Right lobe of liver (tissue), 6 donors: Measurements from ENCODE around the gene SMC4. TPM values are rescaled to one million over a fixed set of nuclear protein-coding genes. Genes with fewer than 3 reads are reported as not detected.

Experiments
- ATAC-seq, 4 donors: fragments of 200-7000 bp; cut with Tn5 transposase; one replicate each; pipeline ENCODE4 v1.9.1; 2020; ENCODE audit warnings: mild to moderate bottlenecking in 4 of 4, moderate library complexity in 4 of 4
- DNase-seq, 3 donors: peaks; one replicate each; pipeline ENCODE4 v3.0.0-alpha.2; 2020
- H3K27ac ChIP-seq, 3 donors: fragments of 200-600 bp; one replicate each; pipeline ENCODE4 v1.8.0; 2022
- H3K27me3 ChIP-seq, 2 donors: fragments of 200-600 bp; one replicate each; pipeline ENCODE4 v1.8.0; 2022
- H3K36me3 ChIP-seq, 4 donors: fragments of 200-600 bp; sonication (generic) in 1 of 4; one replicate each; pipeline versions ENCODE4 v1.5.1 to v1.8.0; 2017 to 2022; ENCODE audit warnings: control low read depth in 1 of 4
- H3K4me1 ChIP-seq, 4 donors: fragments of 200-600 bp; sonication (generic) in 1 of 4; one replicate each; pipeline versions ENCODE4 v1.5.1 to v1.8.0; 2017 to 2022; ENCODE audit warnings: control low read depth in 1 of 4
- H3K4me3 ChIP-seq, 3 donors: fragments of 200-600 bp; one replicate each; pipeline ENCODE4 v1.8.0; 2022
- H3K9me3 ChIP-seq, 4 donors: fragments of 200-600 bp; sonication (generic) in 1 of 4; one replicate each; pipeline versions ENCODE4 v1.5.1 to v1.8.0; 2017 to 2022; ENCODE audit warnings: control low read depth in 1 of 4
- POLR2A ChIP-seq: fragments of 450-650 bp; IDR thresholded peaks from one replicate; pipeline ENCODE4 v1.6.1; 2017; ENCODE audit warnings: antibody characterized with exemption, mild to moderate bottlenecking
- WGBS: methylation state at CpG from one replicate; pipeline ENCODE4 v1.1.6; 2018; ENCODE audit warnings: low coverage, low lambda C conversion rate; ENCODE audit not compliant: insufficient coverage; ENCODE audit errors: missing lambda C conversion rate; 5-methylcytosine and 5-hydroxymethylcytosine counted together
- intact Hi-C, 2 donors: fragments of 100-400 bp; cut with DNase I; formaldehyde crosslinking; loops; one replicate each; pipeline versions ENCODE4 v1.11.2 to v1.14.1; 2022
- total RNA-seq, 6 experiments: library from RNA; depleted of rRNA in 2 of 6; stranded (reverse); fragments of >200 nt in 2 of 6; fragmentation: NEBNext Ultra II Directional in 3 of 6; extraction: Animal tissue kit (Norgen Biotek cat#: 25700) in 3 of 6; gene quantifications; one replicate each; pipeline versions ENCODE4 v1.1.0 to v1.2.4, GENCODE V29; 2016 to 2023
- TF ChIP-seq, protein P1 (sequence below), 4 donors: fragments of 200-600 bp in 3 of 4; fragments of 450-650 bp in 1 of 4; IDR thresholded peaks; one replicate each; pipeline versions ENCODE4 v1.5.1 to v1.8.0; 2016 to 2022; ENCODE audit warnings: antibody characterized with exemption in 4 of 4, mild to moderate bottlenecking in 2 of 4
- donor health status: DM: no; HTN: yes; CAD: no.
- donor health status: DM: no; HTN: no; CAD: no.
- donor health status: DM: no; HTN: no; CAD: no.
- donor health status: DM: no; HTN: yes; CAD: no.
- donor health status: DM: no; HTN: yes; CAD: no.

SMC4 gene
- total RNA-seq, 6 experiments from 2014 or later = 11.3 to 26.7 (median 18.1) TPM

- no peak overlapping the region for H3K27ac ChIP-seq
- H3K4me3 ChIP-seq = no peak overlapping the region
- no peak for TF ChIP-seq POLR2A
- TF ChIP-seq, protein P1, sequence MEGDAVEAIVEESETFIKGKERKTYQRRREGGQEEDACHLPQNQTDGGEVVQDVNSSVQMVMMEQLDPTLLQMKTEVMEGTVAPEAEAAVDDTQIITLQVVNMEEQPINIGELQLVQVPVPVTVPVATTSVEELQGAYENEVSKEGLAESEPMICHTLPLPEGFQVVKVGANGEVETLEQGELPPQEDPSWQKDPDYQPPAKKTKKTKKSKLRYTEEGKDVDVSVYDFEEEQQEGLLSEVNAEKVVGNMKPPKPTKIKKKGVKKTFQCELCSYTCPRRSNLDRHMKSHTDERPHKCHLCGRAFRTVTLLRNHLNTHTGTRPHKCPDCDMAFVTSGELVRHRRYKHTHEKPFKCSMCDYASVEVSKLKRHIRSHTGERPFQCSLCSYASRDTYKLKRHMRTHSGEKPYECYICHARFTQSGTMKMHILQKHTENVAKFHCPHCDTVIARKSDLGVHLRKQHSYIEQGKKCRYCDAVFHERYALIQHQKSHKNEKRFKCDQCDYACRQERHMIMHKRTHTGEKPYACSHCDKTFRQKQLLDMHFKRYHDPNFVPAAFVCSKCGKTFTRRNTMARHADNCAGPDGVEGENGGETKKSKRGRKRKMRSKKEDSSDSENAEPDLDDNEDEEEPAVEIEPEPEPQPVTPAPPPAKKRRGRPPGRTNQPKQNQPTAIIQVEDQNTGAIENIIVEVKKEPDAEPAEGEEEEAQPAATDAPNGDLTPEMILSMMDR (IDR thresholded peaks at IDR 0.05) = no peak
- no peaks in the 10 kb centered on the region for H3K9me3 ChIP-seq
- ATAC-seq (no peak), DNase-seq (no peak)
- intact Hi-C loops = no loop called here
- no peaks in the 10 kb centered on the region for H3K4me1 ChIP-seq
- H3K36me3 ChIP-seq = no peaks in the 10 kb centered on the region
- H3K27me3 ChIP-seq = no peaks in the 10 kb centered on the region
Measured at GRCh38 chr3:160392798-160393197, 6.7 kb upstream of the SMC4 start.

DNA sequence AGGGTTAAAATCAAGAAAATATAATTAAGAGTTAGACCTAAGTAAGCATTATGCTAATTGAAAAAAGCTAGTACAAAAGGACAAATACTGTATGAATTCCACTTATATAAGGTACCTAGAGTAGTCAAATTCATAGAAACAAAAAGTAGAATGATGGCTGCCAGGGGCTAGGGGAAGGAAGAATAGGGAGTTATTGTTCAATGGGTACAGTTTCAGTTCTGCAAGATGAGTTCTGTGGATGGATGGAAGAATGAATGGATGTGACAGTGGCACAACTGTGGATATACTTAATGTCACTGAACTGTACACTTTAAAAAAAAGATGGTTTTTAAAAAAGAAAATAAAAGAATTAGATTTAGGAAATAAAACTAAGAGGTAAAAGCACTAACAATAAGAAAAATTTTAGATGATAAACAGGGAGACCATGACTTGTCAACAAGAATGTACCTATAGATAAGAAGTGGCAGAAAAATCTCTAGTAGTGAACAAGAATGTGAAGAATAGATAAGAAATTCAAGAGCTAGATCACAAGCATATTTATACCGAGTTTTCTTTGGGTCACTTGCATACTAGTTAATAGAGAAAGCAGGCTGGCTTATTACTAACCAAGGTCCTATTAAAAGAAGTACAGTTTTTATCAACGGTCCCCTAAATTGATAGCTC, 6.0 kb upstream of the SMC4 start:
- DNase-seq (no peak), ATAC-seq (no peak)
- Histone ChIP-seq H3K27ac (no peak overlapping the region), H3K9me3 (no peaks in the 10 kb centered on the region), H3K4me1 (peaks cover 0 to 5% (median 0%) of the 10 kb centered on the region in 4 donors), H3K36me3 (no peaks in the 10 kb centered on the region), H3K27me3 (no peaks in the 10 kb centered on the region), H3K4me3 (no peak overlapping the region)
- 75% methylated on average over 1 of the region's 2 CpGs for WGBS
- intact Hi-C loops = no loop called here
- no peak for TF ChIP-seq POLR2A
- TF ChIP-seq, protein P1 (IDR thresholded peaks at IDR 0.05) = no peak

DNA sequence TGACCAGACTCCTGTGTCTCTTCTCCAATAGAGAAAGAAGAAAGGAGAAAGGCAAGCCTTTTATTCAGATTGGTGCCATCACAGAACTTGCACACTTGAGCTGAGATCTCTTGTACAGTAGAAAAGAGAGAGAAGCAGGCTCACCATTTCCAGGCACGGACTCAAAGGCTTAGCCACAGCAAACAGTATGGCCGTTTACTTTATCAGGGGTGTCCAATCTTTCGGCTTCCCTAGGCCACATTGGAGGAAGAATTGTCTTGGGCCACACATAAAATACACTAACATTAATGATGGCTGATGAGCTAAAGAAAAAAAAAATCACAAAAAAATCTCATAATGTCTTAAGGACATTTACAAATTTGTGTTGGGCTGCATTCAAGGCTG, 5.4 kb upstream of the SMC4 start:
- ATAC-seq (no peak), DNase-seq (no peak)
- Histone ChIP-seq H3K36me3 (no peaks in the 10 kb centered on the region), H3K9me3 (no peaks in the 10 kb centered on the region), H3K27ac (no peak overlapping the region), H3K27me3 (no peaks in the 10 kb centered on the region), H3K4me1 (peaks cover 0 to 7% (median 0%) of the 10 kb centered on the region in 4 donors), H3K4me3 (no peak overlapping the region)
- intact Hi-C loops = no loop called here
- 94% methylated on average over 3 of the region's 3 CpGs for WGBS
- TF ChIP-seq, protein P1 (IDR thresholded peaks at IDR 0.05) = no peak
- TF ChIP-seq POLR2A = no peak

DNA sequence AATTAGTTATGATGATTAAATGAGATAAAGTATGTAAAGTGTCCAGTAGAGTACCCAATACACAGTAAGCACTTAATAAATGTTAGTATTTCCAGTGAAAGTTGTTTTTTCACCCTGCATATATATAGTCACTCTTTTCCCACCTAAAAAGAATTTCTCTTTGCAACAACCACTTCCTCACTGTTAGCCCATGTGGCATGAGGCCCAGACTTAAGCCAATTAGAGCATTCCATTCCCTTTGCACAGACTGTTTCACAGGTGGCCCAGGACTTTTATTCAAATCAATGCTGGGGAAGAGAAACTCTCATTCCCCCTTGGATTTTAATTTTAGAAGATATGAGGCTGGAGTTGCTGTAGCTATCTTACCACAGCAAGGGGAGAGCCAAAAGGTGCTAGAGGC, 4.2 kb upstream of the SMC4 start:
- no peak for TF ChIP-seq POLR2A
- TF ChIP-seq, protein P1 (IDR thresholded peaks at IDR 0.05) = no peak
- H3K4me3 ChIP-seq = no peak overlapping the region
- H3K27me3 ChIP-seq = no peaks in the 10 kb centered on the region
- ATAC-seq = no peak
- peaks cover 0 to 7% (median 0%) of the 10 kb centered on the region in 4 donors for H3K4me1 ChIP-seq
- no peak for DNase-seq
- no peaks in the 10 kb centered on the region for H3K36me3 ChIP-seq
- H3K27ac ChIP-seq = no peak overlapping the region
- intact Hi-C loops = no loop called here
- no peaks in the 10 kb centered on the region for H3K9me3 ChIP-seq

- Histone ChIP-seq H3K4me1 (peaks cover 0 to 12% (median 0%) of the 10 kb centered on the region in 4 donors), H3K4me3 (peak overlapping the region; percentile 70 to 83 (median 78)), H3K36me3 (no peaks in the 10 kb centered on the region), H3K9me3 (no peaks in the 10 kb centered on the region), H3K27ac (peak overlapping the region; percentile 77 to 88 (median 81)), H3K27me3 (no peaks in the 10 kb centered on the region)
- no peak for DNase-seq
- no peak for ATAC-seq
- intact Hi-C loops = no loop called here
- TF ChIP-seq POLR2A = no peak
- TF ChIP-seq, protein P1 (IDR thresholded peaks at IDR 0.05) = no peak
- under 1% methylated on average over 9 of the region's 9 CpGs for WGBS
Measured at GRCh38 chr3:160398820-160399124, 678 bp upstream of the SMC4 start.
